HG03060 (cell line): ENCODE results near the gene MAP3K9.
A peak's percentile ranks its signal among the peaks of the same experiment; 100 is the strongest.

Source experiments
- ATAC-seq: cut with Tn5 transposase; IDR thresholded peaks from one replicate; pipeline ENCODE4 v1.9.1; 2021; ENCODE audit warnings: low read depth, moderate number of reproducible peaks; ENCODE audit not compliant: unreplicated experiment

The MAP3K9 gene

DNA sequence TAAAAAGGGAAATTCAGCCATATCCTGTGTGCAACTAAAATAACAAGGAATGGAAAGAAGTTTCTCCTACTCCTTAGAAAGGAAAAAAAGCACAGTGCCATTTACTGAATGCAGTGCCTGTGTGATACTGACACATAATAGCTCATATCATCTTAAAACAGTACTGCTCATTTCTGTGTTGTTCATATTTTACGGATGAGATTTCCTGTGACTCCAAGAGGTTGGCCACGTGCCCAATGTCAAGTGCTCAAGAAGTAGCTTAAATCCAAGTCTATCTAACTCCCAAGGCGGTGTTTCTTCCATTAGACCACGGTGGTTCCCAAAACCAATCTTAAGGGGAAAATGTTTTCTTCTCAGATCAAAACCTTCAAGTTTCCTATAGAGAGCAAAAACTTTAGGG is 20.0 kb downstream of the MAP3K9 start:
- no peak for ATAC-seq

DNA sequence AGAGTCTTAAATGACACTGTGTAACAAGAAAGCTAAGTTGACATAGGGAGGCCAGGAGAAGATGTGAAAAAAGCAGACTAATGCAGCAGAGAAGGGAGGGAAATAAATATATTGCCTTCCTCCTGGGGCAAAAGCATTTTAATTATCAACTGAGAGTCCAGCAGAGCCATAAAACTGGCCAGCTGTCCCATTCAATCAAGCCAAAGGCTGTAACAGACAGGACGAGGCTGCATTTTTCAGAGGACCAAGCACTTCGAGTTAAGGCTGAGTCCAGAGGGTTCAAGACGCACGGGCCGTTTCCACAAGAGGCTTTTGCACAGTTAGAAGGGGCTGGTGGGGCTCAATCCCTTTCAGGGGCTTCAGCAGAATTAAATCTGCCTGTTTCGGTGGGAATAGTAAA is 20.4 kb downstream of the MAP3K9 start:
- ATAC-seq = no peak

DNA sequence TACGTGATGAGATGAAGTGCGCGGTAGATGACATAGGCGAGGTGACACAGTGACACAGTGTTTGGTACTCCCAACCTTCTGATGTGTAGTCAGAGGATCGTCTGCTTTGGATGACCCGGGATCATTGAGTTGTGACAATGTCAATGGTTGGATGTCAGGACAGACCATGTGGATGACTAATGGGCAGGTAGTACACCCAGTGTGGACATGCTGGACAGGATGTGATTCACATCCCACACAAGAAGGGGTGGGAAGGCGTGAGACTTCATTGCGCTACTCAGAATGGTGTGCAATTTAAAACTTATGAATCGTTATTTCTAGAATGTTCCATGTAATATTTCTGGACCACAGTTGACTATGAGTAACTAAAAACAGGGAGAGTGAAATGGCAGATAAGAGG is 23.8 kb downstream of the MAP3K9 start:
- ATAC-seq = no peak

DNA sequence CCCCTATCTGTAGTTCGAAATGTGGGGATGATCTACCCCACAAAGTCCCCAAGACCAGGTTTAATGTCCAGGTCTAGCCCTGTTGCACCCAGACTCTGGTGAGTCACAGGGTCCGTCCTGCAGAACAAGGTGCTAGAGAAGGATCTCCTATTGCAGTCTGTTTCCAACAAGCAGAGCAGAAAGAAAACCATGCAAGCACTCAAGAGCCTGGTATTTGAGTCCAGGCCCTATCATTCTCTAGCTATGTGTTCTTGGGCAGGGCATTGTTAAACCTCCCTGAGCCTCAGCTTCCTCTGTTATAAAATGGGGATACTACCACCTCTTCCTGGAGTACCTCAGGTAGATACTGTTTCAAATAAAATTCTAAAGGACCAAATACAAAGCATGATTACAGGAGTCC is 24.4 kb downstream of the MAP3K9 start:
- no peak for ATAC-seq

DNA sequence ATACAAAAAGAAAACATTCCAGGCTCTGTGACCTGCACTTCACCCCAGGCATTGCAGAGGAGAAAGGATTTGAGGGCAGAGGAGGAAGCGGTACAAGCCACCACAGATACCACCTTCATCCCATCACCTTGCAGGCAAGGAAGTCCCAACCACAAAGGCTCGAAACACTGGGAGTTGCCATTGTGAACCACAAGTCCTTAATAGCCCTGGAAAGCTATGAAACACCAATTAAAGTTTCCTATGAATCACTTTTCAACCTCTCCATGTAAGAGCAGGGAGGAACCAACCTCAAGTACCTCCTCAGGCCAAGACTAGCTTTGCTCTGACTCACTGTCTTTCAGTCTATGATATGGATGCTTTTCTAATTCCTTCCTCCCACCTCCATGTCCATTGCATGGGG is 27.0 kb downstream of the MAP3K9 start:
- ATAC-seq = no peak

DNA sequence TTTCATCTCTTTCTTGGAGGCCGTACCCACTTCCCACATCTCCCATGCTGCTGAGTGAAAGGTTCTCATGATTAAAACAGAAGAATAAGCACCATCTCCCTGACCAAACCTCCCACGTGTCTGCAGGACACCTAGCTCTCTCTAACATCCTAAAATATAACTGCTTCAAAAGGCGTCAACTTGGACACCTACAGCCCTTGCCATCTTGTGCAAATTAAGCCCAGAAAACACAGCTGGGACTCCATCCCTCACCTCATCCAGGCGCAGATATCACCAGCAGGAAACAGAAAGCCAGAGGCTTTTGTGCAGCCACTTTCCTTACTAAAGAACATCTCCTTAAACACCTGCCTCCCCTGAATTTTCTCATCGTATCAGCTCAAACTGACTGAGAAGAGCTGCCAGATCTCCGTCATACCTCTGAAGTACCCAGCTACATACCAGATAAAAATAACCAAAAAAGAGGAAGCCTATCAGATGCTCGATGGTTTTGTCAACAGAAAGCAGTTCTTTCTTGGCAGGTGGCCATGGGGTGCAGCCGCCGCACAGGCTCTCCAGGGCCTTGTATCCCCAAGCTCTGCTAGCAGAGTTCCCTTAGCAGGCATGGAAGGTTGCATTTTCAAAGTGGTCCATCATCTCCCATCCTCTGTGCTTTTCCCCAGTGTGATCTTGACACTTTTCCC is 28.8 kb downstream of the MAP3K9 start:
- ATAC-seq = peak; percentile 66

DNA sequence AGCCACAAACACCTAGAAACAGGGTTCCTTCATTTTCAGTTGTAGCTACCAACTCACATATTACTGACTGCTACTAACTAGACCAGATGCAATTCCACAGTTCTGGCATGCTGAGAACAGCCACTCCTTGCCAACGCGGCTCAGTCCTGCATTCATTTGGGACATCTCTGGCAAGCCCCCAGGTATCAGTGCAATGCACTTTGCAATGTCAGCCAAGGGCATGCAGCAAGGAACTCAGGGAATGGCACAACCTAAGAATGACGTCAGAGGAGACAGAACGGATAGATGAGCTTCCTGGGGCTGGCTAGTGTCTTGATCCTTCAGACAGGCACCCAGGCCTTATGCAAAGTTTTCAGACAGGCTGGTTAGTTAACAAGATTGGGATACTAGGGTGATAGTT is 29.6 kb downstream of the MAP3K9 start:
- ATAC-seq = no peak

DNA sequence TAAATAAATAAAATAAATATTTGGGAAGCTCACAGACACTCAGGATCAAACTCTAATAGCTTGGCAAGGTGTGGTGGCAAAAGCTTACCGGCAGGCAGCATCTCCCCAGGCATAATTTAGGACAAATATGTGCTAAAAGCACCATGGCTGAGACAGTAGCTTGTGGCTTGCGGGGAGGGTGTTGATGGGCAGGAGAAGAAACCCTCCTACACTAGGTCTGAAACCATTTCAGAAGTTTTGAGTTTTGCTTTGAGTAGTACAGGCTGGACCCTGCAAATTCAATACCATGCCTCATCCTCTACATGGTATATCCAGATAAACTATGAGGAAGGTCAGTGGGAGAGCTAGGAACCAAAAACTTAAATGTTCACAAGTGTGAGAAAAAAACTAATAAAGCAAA is 33.1 kb downstream of the MAP3K9 start:
- ATAC-seq = no peak

DNA sequence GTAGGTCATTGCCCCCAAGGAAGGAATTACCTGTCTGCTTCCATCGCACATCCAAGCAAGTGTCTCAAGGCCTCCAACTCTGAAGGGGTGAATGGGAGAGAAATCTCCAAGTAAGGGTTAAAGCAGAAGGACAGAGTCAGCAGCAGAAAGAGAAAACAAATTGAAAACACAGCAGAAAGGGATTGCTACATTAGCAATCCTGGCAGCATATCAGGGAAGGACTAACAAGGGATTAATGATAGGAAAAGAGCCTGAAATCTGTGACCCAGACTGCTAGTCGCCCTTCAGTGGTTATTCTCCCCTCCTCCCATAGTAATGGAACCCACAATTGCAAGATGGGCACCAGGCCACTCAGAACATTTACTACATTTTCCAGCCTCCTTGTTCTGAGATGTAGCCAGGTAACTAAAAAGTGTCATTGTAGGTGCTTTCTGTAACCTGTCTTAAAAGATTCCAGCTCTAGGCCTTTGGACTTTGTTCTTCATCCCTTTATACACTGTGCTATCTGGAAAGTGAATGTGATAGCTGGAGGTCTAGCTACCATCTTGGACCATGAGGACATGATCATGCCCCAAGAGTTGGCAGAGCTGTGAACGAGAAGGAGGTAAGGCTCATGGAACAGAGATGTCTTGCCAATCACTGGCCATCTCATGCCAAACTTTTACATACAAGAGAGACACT is 36.0 kb downstream of the MAP3K9 start:
- no peak for ATAC-seq

DNA sequence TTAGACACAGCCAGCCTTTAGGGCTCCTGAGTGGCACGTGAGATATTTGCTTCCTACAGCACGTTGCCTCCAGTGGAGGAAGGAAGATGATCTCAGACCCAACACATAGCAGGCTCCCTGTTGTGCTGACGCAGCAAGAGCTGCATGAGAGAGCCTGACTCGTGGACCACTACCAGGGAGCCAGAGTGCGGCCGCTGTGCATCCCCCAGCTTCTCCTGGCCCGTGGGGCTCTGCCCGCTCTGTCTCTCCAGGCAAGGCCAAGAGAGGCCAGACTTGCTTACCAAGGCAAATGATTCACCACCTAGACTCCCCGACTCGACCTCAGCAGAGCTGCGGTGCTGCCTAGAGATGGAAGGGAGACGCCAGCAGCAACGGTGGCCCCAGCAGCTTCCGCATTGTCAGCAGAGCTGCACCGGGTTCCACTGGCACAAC is 37.5 kb downstream of the MAP3K9 start:
- ATAC-seq = no peak

DNA sequence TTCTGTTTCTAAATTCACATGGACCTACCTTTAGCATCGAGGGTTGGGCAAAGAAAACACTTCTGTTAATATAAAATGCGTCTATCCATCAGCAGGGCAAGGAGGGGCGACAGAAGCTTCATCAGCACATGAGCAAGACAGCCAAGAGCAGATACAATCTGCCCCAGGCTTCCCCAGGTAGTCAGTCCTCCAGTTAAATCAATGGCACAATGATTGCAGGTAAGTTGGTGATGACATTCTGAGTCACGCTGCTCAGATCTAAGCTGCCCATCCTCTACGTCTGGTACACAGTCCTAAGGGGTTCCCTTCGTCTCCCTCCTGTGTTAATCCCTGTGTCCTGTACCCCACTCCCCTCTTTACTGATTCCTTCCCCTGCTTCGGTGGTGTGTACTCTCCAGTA is 38.8 kb downstream of the MAP3K9 start:
- no peak for ATAC-seq

DNA sequence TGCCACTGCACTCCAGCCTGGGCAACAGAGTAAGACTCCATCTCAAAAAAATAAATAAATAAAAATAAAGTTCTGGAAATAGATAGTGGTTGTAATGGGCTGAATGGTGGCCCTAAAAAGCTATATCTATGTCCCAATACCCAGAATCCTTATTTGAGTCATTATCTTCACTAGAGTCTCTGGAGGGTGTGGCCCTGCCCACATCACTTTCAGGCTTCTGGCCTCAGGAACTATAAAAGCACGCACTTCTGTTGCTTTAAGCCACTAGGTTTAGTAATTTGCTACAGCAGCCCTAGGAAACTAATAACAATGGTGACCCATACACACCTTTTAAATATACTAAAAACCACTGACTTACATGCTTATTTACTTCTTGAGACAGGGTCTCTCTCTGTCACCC is 49.9 kb downstream of the MAP3K9 start:
- no peak for ATAC-seq

DNA sequence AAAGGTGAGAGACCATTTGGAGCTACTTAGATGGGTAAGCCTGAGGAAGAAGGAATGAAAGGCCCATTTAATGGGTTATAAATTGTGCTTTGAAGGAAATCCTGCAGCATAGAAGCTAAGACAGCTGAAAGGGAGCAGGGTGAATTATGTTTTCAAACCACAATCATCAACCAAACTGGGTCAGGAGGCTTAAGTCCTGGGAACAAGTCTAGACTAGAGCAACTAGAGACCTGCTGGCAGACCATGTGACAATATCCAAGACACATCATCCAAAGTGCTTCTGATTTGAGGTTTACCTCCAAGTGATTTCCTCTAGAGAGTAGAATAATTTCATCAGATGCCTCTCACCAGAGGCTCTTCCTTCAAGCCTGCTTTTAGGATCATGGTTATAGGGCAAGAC is 53.7 kb downstream of the MAP3K9 start:
- ATAC-seq = no peak

DNA sequence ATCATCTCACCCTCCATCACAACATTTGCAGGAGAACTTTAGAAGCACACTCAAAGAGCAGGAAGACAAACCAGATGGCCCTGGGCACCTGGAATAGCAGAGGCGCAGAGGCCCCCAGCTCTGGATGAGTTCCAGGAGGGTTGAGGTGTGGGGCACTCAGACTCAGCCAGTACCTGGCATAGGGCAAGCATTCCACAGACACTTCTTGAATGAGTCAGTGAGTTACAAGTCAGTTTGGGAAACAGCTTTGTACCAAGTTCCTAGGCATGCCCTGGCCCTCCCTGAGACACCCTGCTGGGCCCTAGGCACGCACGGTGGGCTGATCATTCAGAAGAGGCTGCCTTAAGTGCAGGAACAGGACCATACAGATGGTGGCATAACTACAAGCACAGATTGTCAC is 54.3 kb downstream of the MAP3K9 start:
- ATAC-seq = no peak

DNA sequence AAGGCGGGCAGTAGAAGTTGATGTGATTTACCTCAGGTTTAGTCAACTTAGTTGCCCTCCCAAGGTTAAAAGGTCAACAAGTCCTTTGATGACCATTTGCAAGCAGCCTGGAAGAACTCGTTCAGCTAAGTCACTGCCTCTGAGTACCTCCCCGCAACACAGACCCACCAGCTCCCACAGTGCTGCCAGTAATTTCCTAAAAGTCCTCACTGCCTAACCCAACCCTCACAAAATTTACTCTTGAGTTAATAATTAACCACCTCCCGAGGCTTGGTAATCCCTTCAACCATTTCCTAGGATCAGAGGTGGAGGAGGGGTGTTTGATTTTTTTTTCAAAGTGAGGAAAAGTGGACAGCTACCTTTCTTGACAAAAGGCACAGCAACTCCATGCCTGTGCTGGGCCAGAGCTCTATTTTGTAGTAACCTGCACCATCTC is 55.8 kb downstream of the MAP3K9 start:
- no peak for ATAC-seq

DNA sequence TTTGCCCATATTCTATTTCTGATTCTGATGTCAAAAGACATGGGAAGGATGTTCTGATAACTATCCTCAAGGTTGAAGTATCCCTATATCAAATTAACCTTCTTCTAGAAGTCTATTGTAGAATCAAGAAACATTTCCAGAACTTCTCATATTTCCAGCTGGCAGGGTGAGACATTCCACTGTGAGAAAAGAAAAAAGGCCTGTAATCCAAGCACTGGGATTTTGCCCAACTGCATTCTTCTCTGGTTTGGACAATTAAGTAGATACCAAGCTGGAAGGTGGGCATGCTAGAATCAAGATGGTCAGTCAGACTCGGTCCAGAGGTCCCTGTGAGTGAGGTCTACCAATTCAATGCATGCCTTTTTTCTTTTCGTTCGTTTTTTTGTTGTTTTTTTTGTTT is 60.9 kb downstream of the MAP3K9 start:
- ATAC-seq = no peak

DNA sequence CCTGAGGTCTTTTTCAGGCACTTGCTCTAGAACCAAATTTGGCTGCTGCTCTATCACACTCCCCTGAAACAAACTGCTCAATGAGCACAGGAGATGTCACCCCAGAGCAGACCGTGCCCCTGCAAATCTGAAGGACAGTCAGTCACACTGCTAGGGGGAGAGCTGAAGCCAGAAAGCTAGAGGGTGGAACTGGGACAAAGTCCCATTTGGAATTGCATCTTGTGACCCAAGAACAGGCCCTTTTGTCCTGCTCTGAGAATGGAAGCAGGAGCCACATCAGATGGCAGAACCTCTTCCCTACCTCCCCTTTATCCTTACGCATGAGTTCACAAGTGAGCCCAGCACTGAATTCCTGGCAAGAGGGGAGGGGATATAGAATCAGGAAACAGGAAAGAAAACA is 64.7 kb downstream of the MAP3K9 start:
- ATAC-seq = no peak

DNA sequence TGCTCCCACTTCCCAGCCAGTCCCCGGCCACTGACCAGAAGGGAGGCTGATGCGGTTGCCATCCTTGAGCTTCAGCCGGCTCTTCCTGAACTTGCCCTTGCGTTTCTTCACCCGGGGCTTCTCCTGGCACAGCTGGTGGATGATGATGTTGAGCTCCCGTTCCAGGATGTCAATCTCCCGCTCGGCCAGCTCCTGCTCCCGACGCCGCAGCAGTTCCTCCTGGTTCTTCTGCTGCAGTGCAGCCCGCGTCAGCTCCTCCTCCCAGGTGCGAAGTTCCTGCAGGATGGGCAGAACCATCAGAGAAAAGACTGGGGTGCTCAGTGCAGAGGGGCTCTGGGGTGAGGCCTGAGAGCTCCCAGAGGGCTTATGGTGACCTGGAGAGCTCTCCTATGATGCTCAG is 67.0 kb downstream of the MAP3K9 start:
- ATAC-seq = no peak

DNA sequence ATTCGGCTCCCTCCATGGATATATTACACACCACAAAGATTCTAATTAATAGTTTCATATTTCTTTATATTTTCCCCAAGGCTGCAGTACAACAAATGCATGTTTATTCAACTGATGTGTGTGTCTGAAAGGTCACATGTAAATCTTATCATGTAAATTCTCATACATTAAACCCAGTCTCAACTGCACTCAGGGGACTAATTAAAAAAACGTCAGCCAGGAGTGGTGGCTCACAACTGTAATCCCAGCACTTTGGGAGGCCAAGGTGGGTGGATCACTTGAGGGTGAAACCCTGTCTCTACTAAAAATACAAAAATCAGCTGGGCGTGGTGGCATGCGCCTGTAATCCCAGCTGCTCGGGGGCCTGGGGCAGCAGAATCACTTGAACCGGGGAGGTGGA is 67.8 kb downstream of the MAP3K9 start:
- no peak for ATAC-seq

DNA sequence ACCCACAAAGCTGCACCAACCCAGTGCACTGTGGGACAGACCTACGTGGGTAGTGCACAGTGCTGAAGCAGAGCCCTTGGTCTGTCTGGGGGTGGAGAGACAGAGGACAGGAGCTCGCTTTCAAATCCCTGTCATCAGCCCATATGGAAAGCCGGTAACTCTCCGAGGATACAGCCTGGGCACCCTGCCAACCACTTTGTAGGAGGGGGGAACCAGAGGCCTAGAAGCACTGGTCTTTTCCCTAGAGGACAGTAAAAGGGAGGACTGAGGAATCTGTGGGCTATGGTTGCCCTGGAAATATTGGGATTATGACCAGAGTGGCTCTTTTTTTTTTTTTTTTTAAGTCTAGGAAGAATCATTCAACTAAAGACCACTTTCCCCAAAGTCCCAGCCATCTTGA is 74.3 kb downstream of the MAP3K9 start:
- ATAC-seq = no peak

DNA sequence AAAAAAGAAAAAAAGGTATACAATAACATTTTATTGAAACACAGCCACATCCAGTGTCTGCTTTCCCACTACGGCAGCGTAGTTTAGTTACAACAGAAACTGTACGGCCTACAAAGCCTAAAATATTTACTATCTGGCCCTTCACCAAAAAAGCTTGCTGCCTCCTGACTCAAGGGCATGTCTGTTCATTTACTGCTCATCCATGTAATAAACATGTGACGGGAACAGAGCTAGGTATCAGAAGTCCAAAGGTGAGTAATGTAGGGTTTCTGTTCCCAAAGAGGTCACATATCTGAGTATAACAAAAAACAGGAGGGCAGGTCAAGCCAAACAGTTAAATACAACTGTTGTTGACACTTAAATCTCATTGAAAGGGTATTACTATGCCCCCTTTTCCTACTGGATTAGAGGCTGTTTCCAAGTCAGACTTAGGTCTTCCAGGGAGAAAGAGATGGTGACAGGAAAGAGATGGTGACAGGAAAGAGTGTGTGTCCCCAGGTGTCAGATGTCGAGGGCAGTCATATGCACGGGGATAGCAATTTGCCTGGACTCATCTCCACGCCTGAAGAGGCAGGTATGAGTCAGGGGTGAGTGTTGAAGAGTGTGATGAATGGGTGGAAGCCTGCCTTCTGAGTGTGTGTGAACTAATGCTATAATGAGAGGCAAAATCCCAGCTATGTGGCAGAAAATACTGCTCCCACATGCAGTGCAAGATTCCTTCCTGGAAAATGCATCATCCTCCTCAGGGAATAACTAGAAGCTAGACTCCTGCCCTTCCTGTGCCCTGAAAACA is 77.7 kb downstream of the MAP3K9 start:
- no peak for ATAC-seq

DNA sequence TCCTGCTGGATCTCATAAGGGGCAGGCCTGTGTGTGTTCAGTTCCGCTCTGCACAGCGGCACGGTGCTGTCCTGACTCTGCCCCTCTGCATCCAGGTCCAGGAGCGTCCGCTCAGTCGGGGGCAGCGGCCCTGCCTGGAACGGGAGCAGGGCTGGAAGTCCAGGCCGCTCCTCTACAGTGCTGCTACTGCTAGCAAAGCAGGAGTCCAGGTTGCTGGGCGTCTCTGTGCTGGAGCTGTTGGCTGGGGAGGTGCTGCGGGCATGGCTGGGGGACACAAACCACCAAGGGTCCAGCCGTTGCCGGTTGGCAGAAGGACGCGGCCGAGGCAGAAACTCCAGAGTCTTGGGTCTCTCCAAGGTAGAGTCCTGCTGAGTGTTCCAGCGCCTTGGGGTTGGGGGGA is 78.9 kb downstream of the MAP3K9 start:
- ATAC-seq = no peak
